NCI-H1436 treated with DMSO at 0.1 percent for 48 hours (cell line): ENCODE results near the gene TCF3.
"Not testable (repeated sequence)": the region's sequence is repeated elsewhere in the genome, so short reads cannot be mapped to it uniquely, and the experiment has no call there.

ENCODE experiments used
- DNase-seq: peaks from one replicate; lab custom pipeline; 2025; lab: John Stamatoyannopoulos, UW

Gene TCF3

DNA sequence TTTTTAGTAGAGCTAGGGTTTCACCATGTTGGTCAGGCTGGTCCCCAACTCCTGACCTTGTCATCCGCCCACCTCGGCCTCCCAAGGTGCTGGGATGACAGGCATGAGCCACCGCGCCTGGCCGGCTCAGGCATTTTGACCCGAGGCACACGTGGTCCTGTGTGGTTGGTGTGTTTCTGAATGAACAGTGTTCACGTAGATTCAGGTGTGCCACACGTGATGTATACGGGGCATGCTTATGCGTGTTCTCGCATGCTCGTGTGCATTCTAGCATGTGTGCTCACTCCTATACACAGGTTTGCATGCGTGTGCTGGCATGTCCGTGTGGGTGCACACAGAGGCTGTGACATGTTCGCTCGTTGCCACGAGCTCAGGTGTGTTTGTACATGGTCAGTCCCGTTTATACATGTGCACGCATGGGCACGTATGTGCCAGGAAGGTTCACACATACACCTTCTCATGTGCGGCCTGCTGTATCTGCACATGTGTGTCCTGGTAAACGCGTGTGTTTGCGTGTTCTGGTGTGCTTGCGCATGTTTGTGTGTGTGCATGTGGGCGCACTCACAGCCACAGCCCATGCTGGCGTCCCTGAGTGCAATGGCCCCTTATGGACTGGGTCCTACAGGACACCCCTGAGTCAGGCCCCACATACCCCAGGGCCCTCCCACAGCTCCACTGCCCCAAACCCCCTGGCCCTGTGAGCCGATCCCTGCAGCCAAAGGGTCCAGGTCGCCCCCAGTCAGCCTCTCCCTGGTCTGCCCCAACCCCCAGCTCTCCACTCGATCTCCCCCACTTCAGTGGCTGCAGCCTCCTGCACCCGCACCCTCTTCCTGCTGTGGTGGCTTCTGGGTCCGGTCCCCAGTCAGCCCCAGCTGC, 20.6 kb upstream of the TCF3 start:
- DNase-seq = no peak

GRCh38 chr19:1672038-1672768, 19.8 kb upstream of the TCF3 start:
- no peak for DNase-seq

DNA sequence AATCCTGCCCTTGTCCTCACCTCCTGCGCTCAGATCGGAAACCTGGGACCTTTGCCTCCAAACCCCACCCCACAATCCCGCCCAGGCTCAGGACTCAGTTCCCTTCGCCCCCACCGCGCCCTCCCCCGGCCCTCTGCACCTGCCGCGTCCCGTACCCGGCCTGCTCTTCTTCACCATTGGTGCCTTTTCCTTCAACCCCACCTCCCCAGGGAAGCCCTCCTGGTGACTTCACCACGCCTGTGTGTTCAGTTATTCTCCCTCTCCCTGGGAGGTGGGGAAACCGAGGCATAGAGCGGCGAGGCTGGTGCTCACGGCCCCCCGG, 19.3 kb upstream of the TCF3 start:
- no peak for DNase-seq

- not testable (repeated sequence) for DNase-seq
Measured at GRCh38 chr19:1670747-1671146, 18.3 kb upstream of the TCF3 start.

- no peak for DNase-seq
Measured at GRCh38 chr19:1668486-1669270, 16.3 kb upstream of the TCF3 start.

- no peak for DNase-seq
Measured at GRCh38 chr19:1668048-1668485, 15.7 kb upstream of the TCF3 start.

GRCh38 chr19:1665565-1666047, 13.2 kb upstream of the TCF3 start:
- no peak for DNase-seq

DNA sequence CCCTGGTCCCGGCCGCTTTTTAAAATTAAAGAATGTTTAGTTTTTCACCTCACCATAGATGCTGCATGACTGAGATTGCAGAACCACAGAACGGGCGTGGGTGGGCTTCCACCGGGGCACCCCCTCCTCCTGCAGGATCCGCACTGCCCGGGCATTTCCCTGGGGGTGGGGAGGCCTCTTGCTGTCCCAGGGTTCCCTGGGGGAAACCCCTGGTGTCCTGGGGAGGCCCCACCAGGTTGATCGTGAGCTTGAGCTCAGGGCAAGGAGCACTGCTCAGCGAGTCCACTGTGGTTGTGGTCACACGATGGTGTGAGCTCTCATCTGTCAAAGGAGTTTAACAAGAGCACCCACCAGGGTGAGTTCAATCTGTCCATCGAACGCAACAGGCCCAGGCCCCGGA, 11.4 kb upstream of the TCF3 start:
- DNase-seq = no peak

GRCh38 chr19:1663227-1663626, 10.8 kb upstream of the TCF3 start:
- not testable (repeated sequence) for DNase-seq

- no peak for DNase-seq
Measured at GRCh38 chr19:1661995-1662394, 9.6 kb upstream of the TCF3 start.

DNA sequence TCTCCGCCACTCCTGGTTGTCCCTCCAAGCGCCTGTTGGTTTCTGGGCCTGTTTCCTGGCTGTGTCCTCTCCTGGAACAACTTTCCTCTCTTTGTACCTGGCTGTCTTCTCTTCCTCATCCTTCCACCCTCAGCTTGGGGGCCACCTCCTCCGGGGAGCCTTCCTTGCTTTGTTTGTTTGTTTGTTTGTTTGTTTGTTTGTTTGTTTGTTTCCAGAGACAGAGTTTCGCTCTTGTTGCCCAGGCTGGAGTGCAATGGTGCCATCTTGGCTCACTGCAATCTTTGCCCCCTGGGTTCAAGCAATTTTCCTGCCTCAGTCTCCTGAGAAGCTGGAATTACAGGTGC, 6.6 kb upstream of the TCF3 start:
- DNase-seq = no peak

GRCh38 chr19:1658150-1659083, 6.0 kb upstream of the TCF3 start:
- no peak for DNase-seq

- DNase-seq = no peak
Measured at GRCh38 chr19:1657746-1658145, 5.3 kb upstream of the TCF3 start.

DNA sequence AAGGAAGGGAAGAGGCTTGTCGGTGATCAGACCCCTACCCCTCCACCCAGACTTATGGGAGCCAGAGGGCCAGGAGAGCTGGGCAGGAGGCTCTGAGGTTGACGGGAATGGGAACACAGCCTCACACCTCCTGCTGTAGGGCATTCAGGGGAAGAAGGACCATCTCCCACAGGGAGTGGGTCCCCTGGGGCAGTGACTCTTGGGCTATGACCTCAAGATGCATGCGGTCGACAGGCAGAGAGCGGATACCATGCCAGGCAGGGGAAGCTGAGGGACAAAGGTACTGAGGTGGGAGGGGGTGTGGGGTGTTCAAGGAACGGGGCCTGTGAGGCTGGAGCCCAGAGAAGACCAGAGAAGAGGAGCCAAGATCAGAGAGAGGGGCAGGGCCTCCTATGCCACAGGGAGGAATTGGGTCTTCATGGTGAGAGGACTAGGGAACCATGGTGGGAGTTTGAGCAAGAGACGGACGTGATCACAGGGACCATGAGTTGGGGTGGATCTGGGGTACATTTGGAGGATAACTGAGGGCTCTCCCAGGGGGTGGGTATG, 4.6 kb upstream of the TCF3 start:
- DNase-seq = no peak

- no peak for DNase-seq
Measured at GRCh38 chr19:1655987-1656608, 3.7 kb upstream of the TCF3 start.

DNA sequence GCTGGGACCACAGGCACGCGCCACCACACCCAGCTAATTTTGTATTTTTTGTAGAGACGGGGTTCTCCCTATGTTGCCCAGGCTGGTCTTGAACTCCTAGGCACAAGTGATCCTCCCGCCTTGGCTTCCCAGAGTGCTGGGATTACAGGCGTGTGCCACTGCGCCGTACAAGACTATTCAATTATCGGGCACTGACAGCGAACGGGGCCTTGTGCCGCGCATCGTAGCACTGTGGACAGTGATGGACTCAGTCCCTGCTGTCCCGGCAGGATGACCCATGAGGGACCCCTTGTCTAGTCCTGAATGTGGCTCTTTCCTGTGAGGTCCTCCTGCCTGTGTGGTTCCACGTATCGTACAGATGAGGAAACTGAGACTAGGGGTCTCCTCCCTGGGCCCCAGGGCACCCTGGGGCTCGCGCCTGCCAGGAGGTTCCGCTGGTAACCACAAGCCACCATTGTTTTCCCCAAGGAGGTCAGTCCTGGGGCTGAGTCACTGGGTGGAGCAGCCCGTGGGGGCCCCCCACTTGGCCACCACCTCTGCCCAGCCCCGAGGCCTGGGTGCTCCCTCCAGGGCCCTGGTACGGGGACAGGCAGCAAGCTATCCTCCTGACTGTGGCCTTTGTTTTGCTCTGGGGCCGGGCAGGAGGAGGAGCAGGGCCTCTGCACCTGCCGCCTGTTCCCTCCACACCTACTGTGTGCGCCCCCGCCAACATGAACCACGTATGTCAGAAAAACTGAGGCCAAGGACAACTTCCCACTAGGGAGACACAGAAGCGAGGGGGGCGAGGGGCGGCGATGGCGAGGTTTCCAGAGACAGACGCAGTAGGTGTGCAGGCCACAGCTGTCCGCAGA, 2.9 kb upstream of the TCF3 start:
- DNase-seq = no peak

DNA sequence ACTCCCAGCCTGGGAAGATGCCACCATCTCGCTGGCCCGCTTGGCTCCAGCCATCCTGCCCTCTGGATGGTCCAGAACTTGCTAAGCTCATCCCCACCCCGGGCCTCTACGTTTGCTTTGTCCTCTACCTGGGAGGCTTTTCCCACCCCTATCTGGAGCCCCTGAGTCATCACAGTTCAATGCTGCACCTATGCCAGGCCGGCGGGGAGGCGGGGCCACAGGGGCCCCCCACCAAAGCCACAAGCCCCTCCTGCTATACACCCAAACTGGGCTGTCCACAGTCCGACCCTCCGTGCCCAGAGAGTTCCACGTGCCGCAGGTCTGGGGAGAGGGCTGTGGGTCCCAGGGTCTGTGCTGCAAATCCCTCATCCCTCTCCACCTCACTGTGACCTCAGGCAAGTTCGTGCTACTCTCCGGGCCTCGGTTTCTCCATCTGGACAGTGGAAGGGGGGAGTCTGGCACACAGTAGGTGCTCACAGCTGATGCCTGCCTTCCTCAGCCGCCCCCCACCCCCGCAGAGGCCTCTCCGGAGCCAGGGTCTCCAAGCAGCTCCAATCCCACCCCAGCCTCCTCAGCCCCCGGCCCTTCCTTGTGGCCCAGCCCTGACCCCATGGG, 1.9 kb upstream of the TCF3 start:
- DNase-seq = no peak

GRCh38 chr19:1653300-1653628, 849 bp upstream of the TCF3 start:
- no peak for DNase-seq

GRCh38 chr19:1651568-1652291, 685 bp downstream of the TCF3 start:
- no peak for DNase-seq
